GM12864 (cell line): ENCODE data around the gene FAM78A.
"Not testable (repeated sequence)": the region's sequence is repeated elsewhere in the genome, so short reads cannot be mapped to it uniquely, and the experiment has no call there.

Experiments used
- DNase-seq: peaks from one replicate; pipeline ENCODE4 v3.0.0-alpha.2; 2011; ENCODE audit warnings: low read depth
- H3K4me3 ChIP-seq: 2 replicates; pipeline ENCODE4 v1.5.1; 2011; ENCODE audit warnings: mild to moderate bottlenecking, low read depth, low read length, control low read depth
- CTCF ChIP-seq: IDR thresholded peaks from 2 replicates; pipeline ENCODE4 v1.5.1; 2011; ENCODE audit warnings: low read depth, mild to moderate bottlenecking, moderate library complexity, low read length, control low read depth, inconsistent platforms; ENCODE audit errors: missing control alignments

FAM78A gene

GRCh38 chr9:131222460-131222859 is 53.9 kb downstream of the FAM78A start:
- TF ChIP-seq CTCF: no peak
- no peak for DNase-seq
- H3K4me3 ChIP-seq: no peak overlapping the region

GRCh38 chr9:131220485-131220884 is 55.8 kb downstream of the FAM78A start:
- DNase-seq: no peak
- no peak overlapping the region for H3K4me3 ChIP-seq
- TF ChIP-seq CTCF: no peak

GRCh38 chr9:131218370-131218769 is 57.9 kb downstream of the FAM78A start:
- no peak overlapping the region for H3K4me3 ChIP-seq
- DNase-seq: no peak
- no peak for TF ChIP-seq CTCF

GRCh38 chr9:131217331-131218031 is 58.8 kb downstream of the FAM78A start:
- DNase-seq: no peak
- no peak overlapping the region for H3K4me3 ChIP-seq
- TF ChIP-seq CTCF: no peak

- no peak for DNase-seq
- no peak for TF ChIP-seq CTCF
- no peak overlapping the region for H3K4me3 ChIP-seq
These were observed 59.5 kb downstream of the FAM78A start for GRCh38 chr9:131216806-131217205.

GRCh38 chr9:131214876-131215275 is 61.4 kb downstream of the FAM78A start:
- TF ChIP-seq CTCF: no peak
- no peak overlapping the region for H3K4me3 ChIP-seq
- no peak for DNase-seq

GRCh38 chr9:131214286-131214856 is 61.9 kb downstream of the FAM78A start:
- TF ChIP-seq CTCF: no peak
- no peak overlapping the region for H3K4me3 ChIP-seq
- no peak for DNase-seq

- not testable (repeated sequence) for DNase-seq, H3K4me3 ChIP-seq
These were observed 64.4 kb downstream of the FAM78A start for GRCh38 chr9:131211920-131212319.
